Measurements from ENCODE around the gene ARSG.

ARSG gene

GRCh38 chr17:68432086-68432864 lies 141.0 kb downstream of the ARSG start:
- no peak for DNase-seq

- no peak for DNase-seq
These were observed 141.9 kb downstream of the ARSG start for GRCh38 chr17:68433211-68433610.

GRCh38 chr17:68433911-68434508 lies 142.7 kb downstream of the ARSG start:
- no peak for DNase-seq

GRCh38 chr17:68435361-68435760 lies 144.1 kb downstream of the ARSG start:
- no peak for DNase-seq

- no peak for DNase-seq
These were observed 144.9 kb downstream of the ARSG start for GRCh38 chr17:68435876-68436842.

- DNase-seq, result no peak
These were observed 146.9 kb downstream of the ARSG start for GRCh38 chr17:68437979-68438822.

GRCh38 chr17:68439656-68440290 lies 148.5 kb downstream of the ARSG start:
- no peak for DNase-seq

GRCh38 chr17:68440526-68440925 lies 149.2 kb downstream of the ARSG start:
- no peak for DNase-seq

GRCh38 chr17:68441070-68441770 lies 149.9 kb downstream of the ARSG start:
- no peak for DNase-seq

GRCh38 chr17:68443972-68444464 lies 152.7 kb downstream of the ARSG start:
- no peak for DNase-seq

- DNase-seq, result no peak
These were observed 154.4 kb downstream of the ARSG start for GRCh38 chr17:68445671-68446070.

GRCh38 chr17:68446626-68447041 lies 155.3 kb downstream of the ARSG start:
- no peak for DNase-seq

GRCh38 chr17:68449021-68449739 lies 157.9 kb downstream of the ARSG start:
- DNase-seq, result no peak

- no peak for DNase-seq
These were observed 159.1 kb downstream of the ARSG start for GRCh38 chr17:68450391-68450790.

- DNase-seq, result no peak
These were observed 159.5 kb downstream of the ARSG start for GRCh38 chr17:68450801-68451200.

GRCh38 chr17:68451670-68452354 lies 160.5 kb downstream of the ARSG start:
- DNase-seq, result no peak

- no peak for DNase-seq
These were observed 161.5 kb downstream of the ARSG start for GRCh38 chr17:68452724-68453290.

- DNase-seq, result no peak
These were observed 162.8 kb downstream of the ARSG start for GRCh38 chr17:68453991-68454665.

- DNase-seq, result peak; percentile 83
These were observed 164.6 kb downstream of the ARSG start for GRCh38 chr17:68455901-68456338.

Data from SIG-M5 (cell line).